Measurements from ENCODE around the gene CFAP46. TPM values are rescaled to one million over a fixed set of nuclear protein-coding genes. Genes with fewer than 3 reads are reported as not detected.

Gene CFAP46
- total and polyA plus RNA-seq, 2 donors: 0.53 TPM; not detected in 1

GRCh38 chr10:132862485-132863420, 79.6 kb downstream of the CFAP46 start:
- DNase-seq (ENCODE audit: extremely low spot score): no peak
- Histone ChIP-seq H3K4me3 (ENCODE audit: low read depth, low read length) (no peak overlapping the region), H3K36me3 (ENCODE audit: insufficient read depth) (no peaks in the 10 kb centered on the region), H3K4me1 (ENCODE audit: insufficient read depth) (no peaks in the 10 kb centered on the region), H3K27ac (ENCODE audit: low read depth) (no peak overlapping the region)
- WGBS: 26% methylated on average over 34 of the region's 34 CpGs

- Histone ChIP-seq H3K36me3 (ENCODE audit: insufficient read depth) (no peaks in the 10 kb centered on the region), H3K4me3 (ENCODE audit: low read depth, low read length) (no peak overlapping the region), H3K27ac (ENCODE audit: low read depth) (no peak overlapping the region), H3K4me1 (ENCODE audit: insufficient read depth) (no peaks in the 10 kb centered on the region)
- WGBS: 66% methylated on average over 24 of the region's 24 CpGs
- no peak for DNase-seq (ENCODE audit: extremely low spot score)
Observed at GRCh38 chr10:132861884-132862461, 80.4 kb downstream of the CFAP46 start.

GRCh38 chr10:132861116-132861691, 81.2 kb downstream of the CFAP46 start:
- Histone ChIP-seq H3K4me1 (ENCODE audit: insufficient read depth) (no peaks in the 10 kb centered on the region), H3K36me3 (ENCODE audit: insufficient read depth) (no peaks in the 10 kb centered on the region), H3K27ac (ENCODE audit: low read depth) (no peak overlapping the region), H3K4me3 (ENCODE audit: low read depth, low read length) (no peak overlapping the region)
- no peak for DNase-seq (ENCODE audit: extremely low spot score)
- WGBS: 77% methylated on average over 22 of the region's 22 CpGs

GRCh38 chr10:132860532-132860931, 81.8 kb downstream of the CFAP46 start:
- H3K4me3 ChIP-seq (ENCODE audit: low read depth, low read length): no peak overlapping the region
- no peaks in the 10 kb centered on the region for H3K4me1 ChIP-seq (ENCODE audit: insufficient read depth)
- 93% methylated on average over 16 of the region's 16 CpGs for WGBS
- no peaks in the 10 kb centered on the region for H3K36me3 ChIP-seq (ENCODE audit: insufficient read depth)
- H3K27ac ChIP-seq (ENCODE audit: low read depth): no peak overlapping the region
- no peak for DNase-seq (ENCODE audit: extremely low spot score)

- DNase-seq (ENCODE audit: extremely low spot score): no peak
- H3K27ac ChIP-seq (ENCODE audit: low read depth): no peak overlapping the region
- H3K4me3 ChIP-seq (ENCODE audit: low read depth, low read length): no peak overlapping the region
- no peaks in the 10 kb centered on the region for H3K36me3 ChIP-seq (ENCODE audit: insufficient read depth)
- H3K4me1 ChIP-seq (ENCODE audit: insufficient read depth): no peaks in the 10 kb centered on the region
- 90% methylated on average over 32 of the region's 32 CpGs for WGBS
Observed at GRCh38 chr10:132859084-132859855, 83.1 kb downstream of the CFAP46 start.

- Histone ChIP-seq H3K36me3 (ENCODE audit: insufficient read depth) (no peaks in the 10 kb centered on the region), H3K4me1 (ENCODE audit: insufficient read depth) (no peaks in the 10 kb centered on the region), H3K4me3 (ENCODE audit: low read depth, low read length) (no peak overlapping the region), H3K27ac (ENCODE audit: low read depth) (no peak overlapping the region)
- 88% methylated on average over 45 of the region's 45 CpGs for WGBS
- no peak for DNase-seq (ENCODE audit: extremely low spot score)
Observed at GRCh38 chr10:132858121-132859081, 84.0 kb downstream of the CFAP46 start.

- DNase-seq (ENCODE audit: extremely low spot score): no peak
- Histone ChIP-seq H3K4me3 (ENCODE audit: low read depth, low read length) (no peak overlapping the region), H3K36me3 (ENCODE audit: insufficient read depth) (no peaks in the 10 kb centered on the region), H3K4me1 (ENCODE audit: insufficient read depth) (no peaks in the 10 kb centered on the region), H3K27ac (ENCODE audit: low read depth) (no peak overlapping the region)
- 95% methylated on average over 13 of the region's 13 CpGs for WGBS
Observed at GRCh38 chr10:132856869-132857524, 85.4 kb downstream of the CFAP46 start.

- Histone ChIP-seq H3K36me3 (ENCODE audit: insufficient read depth) (no peaks in the 10 kb centered on the region), H3K4me3 (ENCODE audit: low read depth, low read length) (no peak overlapping the region), H3K27ac (ENCODE audit: low read depth) (no peak overlapping the region), H3K4me1 (ENCODE audit: insufficient read depth) (no peaks in the 10 kb centered on the region)
- no peak for DNase-seq (ENCODE audit: extremely low spot score)
- 82% methylated on average over 7 of the region's 7 CpGs for WGBS
Observed at GRCh38 chr10:132855889-132856288, 86.5 kb downstream of the CFAP46 start.

GRCh38 chr10:132851451-132851850, 90.9 kb downstream of the CFAP46 start:
- WGBS: 95% methylated on average over 22 of the region's 22 CpGs
- no peak for DNase-seq (ENCODE audit: extremely low spot score)

GRCh38 chr10:132850896-132851295, 91.5 kb downstream of the CFAP46 start:
- no peak for DNase-seq (ENCODE audit: extremely low spot score)
- H3K4me1 ChIP-seq (ENCODE audit: insufficient read depth): no peaks in the 10 kb centered on the region
- no peak overlapping the region for H3K4me3 ChIP-seq (ENCODE audit: low read depth, low read length)
- no peaks in the 10 kb centered on the region for H3K36me3 ChIP-seq (ENCODE audit: insufficient read depth)
- 87% methylated on average over 17 of the region's 17 CpGs for WGBS
- no peak overlapping the region for H3K27ac ChIP-seq (ENCODE audit: low read depth)

More at GRCh38 chr10:132851451-132851850, 90.9 kb downstream of the CFAP46 start:
- H3K27ac ChIP-seq (ENCODE audit: low read depth): no peak overlapping the region
- no peaks in the 10 kb centered on the region for H3K4me1 ChIP-seq (ENCODE audit: insufficient read depth)
- H3K36me3 ChIP-seq (ENCODE audit: insufficient read depth): no peaks in the 10 kb centered on the region
- H3K4me3 ChIP-seq (ENCODE audit: low read depth, low read length): no peak overlapping the region

- Histone ChIP-seq H3K27ac (ENCODE audit: low read depth) (no peak overlapping the region), H3K4me1 (ENCODE audit: insufficient read depth) (no peaks in the 10 kb centered on the region), H3K36me3 (ENCODE audit: insufficient read depth) (no peaks in the 10 kb centered on the region), H3K4me3 (ENCODE audit: low read depth, low read length) (no peak overlapping the region)
- WGBS: 92% methylated on average over 15 of the region's 15 CpGs
- DNase-seq (ENCODE audit: extremely low spot score): no peak
Observed at GRCh38 chr10:132850246-132850645, 92.1 kb downstream of the CFAP46 start.

- no peak overlapping the region for H3K27ac ChIP-seq (ENCODE audit: low read depth)
- 94% methylated on average over 19 of the region's 19 CpGs for WGBS
- DNase-seq (ENCODE audit: extremely low spot score): no peak
- H3K4me1 ChIP-seq (ENCODE audit: insufficient read depth): no peaks in the 10 kb centered on the region
- no peak overlapping the region for H3K4me3 ChIP-seq (ENCODE audit: low read depth, low read length)
- no peaks in the 10 kb centered on the region for H3K36me3 ChIP-seq (ENCODE audit: insufficient read depth)
Observed at GRCh38 chr10:132849546-132850031, 92.8 kb downstream of the CFAP46 start.
